HG03135 (cell line): Measurements from ENCODE around the gene MID1.

Experiments used
- ATAC-seq: cut with Tn5 transposase; IDR thresholded peaks from one replicate; pipeline ENCODE4 v1.9.1; 2021; ENCODE audit warnings: mild to moderate bottlenecking, moderate library complexity; ENCODE audit not compliant: unreplicated experiment

MID1 gene

DNA sequence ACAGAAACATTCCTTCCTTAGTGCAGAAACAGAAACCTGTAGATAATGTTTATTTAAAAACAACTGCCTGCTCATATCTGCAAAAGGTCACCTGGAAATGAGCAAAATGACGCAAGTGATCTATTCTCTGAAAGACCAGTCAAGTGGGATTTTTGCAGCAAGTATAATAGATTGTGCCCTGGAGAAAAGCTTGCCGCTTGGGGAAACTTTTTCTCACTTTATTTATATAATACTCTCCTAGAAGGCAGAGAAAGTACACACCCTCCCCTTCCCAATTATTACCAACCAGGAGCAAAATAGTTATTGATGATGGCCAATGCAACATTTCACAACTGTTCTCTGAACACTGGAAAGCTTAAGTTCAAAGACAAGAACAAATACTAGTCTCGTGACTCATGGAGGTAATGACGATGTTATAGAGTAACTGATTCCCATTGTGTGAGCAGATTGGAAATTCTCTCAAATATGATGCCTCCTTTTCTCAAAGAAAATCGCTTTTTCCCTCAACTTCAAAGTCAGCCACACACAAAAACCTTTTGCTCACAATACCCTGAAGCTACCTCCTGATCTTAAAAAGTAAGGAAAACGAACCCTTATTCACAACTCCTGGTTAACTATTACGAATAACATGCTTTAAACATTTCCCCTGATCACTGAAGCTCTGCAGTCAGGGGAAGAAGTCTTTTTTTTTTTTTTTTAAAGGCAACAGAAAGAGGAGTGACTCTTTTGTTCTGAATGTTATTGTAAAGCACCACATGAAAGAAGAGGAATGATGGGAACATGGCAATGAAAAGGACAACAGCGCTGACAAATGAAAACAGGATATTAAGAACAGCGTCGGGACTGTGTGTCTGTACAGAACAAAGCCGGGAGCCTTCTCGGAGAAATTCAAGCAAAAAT, 41.0 kb downstream of the MID1 start:
- no peak for ATAC-seq

GRCh38 chrX:10578527-10578926, 41.9 kb downstream of the MID1 start:
- ATAC-seq: no peak

DNA sequence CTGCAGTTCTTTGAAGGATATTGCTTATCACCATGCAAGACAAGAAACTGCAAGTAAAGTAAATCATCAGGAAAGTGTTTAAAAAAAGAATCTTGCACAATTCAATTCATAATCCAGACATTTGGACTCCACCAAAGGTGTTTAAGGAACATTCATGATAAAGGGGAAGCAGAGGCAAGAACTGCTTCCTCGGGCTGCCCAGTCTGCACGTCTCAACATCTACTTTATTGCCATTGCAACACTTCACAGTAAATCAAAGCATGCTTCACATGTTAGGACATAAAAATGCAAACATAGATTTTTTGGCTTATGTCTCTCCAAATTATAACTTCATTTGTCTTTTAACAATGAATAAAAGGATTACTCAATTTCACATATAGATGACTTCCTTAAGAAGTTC, 42.5 kb downstream of the MID1 start:
- ATAC-seq: no peak

GRCh38 chrX:10576777-10577447, 43.5 kb downstream of the MID1 start:
- no peak for ATAC-seq

DNA sequence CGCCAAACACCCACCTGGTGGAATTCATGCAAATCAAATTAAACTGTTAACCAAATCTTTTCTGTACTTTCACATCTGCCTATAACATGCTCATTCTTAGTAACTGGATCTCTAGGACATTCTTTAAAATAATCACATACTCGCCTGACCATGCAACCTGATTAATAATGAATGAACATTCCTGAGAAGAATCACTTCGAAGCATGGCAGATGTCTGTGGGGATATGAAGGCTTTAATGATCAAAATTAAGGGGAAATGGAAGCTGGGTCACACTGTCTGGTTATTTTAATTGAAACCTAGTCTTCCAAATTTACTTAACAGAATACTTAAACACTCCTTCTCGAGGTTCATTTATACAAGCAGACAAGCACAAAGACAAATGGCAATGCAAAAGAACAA, 44.2 kb downstream of the MID1 start:
- ATAC-seq: no peak

DNA sequence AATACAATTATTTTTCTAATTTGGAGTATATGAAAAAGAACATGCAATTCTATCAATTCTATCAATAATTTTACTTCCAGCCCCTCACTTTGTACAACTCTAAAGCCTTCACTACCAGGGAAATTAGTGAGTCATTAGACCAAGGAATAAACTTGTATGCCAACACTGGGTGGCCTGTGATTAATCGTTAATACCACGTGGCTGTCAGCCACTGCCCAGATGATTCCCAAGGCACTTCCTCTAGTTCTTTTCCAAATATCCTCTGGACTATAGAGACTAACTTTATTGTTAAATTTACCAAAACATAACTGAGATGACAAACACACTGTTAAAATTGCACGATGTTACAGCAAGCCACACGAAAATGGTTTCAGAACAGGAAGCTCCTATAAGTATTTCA, 45.7 kb downstream of the MID1 start:
- ATAC-seq: no peak

- no peak for ATAC-seq
These were observed 49.1 kb downstream of the MID1 start for GRCh38 chrX:10571260-10571659.

- ATAC-seq: no peak
These were observed 49.8 kb downstream of the MID1 start for GRCh38 chrX:10570601-10571000.

- no peak for ATAC-seq
These were observed 50.4 kb downstream of the MID1 start for GRCh38 chrX:10569946-10570345.

DNA sequence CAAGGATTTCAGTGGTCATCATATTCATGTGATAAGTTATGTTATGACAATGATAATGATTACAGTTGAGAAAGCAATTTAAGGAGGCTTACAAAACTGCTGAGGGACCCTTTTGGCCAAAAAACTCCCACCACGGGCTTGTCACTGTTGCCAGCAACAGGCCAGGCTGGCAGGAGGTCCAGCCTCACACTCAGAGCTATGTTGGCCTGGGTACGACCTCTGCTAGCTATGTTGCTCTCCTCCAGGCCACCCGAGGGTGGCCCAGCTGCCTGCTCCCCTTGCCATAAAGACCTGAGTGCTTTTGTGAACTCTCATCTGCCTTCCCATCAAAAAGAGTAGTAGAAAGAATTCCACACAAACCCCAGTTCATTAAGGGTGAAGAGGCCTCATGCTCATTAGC, 52.0 kb downstream of the MID1 start:
- ATAC-seq: no peak

- ATAC-seq: no peak
These were observed 53.2 kb downstream of the MID1 start for GRCh38 chrX:10567136-10567535.

DNA sequence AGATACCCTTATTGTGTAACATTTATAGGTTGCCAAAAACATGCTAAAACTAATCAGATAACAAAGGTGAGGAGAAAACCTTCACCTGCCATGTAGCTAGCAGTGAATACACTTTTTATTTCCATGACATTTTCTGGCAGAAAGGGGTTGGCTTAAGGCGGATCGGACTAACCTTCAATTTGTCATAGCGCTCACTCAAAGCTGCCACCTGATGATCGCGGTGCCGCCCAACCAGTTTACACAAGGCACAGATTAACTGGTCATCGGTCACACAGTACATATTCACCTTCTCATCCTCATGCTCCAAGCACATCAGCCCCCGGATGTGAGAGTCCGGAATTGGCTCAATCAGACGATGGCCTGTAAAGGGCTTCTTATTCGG, 53.7 kb downstream of the MID1 start:
- no peak for ATAC-seq

DNA sequence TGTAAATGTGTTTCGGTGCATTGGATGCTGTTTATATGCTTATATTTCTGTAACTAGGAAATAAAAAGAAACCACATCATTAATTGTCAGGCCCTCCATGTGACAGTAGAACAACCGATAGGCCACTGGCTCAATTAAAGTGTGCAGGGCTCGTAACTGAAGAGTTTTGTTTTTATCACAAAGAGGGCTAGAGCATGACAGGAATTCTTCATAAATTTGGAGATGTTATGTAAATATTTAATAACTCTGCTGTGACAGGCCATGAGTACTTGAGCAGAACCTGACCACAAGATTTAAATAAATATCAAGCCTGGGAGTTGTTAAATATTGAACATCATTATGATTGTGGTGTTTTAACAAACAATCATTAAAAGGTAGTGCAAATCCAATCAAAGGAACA, 55.9 kb downstream of the MID1 start:
- ATAC-seq: no peak

DNA sequence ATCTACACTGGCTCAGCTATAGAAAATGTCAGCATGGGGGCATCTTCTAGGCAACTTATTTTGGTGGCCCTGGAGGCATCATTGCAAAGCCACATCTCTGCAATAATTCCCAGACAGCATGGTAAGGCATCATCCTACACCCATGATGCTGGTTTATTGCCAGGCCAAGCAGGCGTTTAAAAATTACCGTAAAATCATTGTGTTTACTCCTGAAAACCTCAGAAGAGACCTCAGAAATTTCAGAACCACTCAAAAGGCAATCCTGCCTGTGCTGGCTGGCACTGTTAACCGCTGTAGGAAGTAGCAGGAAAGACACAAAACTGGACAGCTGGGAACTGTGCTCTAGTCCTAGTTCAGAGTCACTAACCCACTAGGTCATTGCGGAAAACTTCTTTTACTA, 63.2 kb downstream of the MID1 start:
- no peak for ATAC-seq

DNA sequence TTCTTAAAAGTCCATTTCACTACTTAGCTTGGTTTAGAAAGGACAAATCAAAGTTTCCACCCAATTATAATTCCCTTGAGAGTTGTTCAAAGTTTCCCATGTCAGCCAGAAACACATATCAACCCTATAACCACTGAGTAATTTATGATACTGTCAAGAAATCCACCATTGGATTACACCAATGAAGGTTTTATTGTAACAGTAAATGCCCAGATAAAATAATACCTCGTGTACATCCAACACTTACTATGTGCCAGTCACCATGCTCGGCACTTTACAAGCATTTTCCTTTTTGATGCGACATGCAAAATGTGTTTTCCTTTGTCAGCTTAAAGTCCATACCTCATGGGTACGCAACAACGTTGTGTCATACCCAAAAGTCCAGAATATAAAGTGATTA, 64.0 kb downstream of the MID1 start:
- ATAC-seq: no peak

DNA sequence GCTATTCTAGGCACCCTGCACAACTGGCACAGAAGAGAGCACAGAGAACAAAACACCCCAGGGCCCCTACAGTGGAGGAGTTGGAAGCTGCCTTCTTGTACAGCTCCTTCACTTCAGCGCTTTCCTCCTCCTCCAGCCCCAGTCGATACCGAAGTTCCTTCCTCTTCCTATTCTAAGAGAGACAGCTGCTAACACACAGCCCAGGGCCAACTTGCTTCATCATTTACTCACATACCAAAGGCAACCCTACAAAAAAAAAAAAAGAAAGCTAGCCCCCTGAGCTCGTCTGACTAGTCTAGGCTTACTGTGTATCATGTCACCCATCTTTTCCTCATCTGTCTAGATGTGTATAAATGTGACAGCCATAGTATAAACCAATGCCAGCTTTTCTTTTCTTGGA, 64.5 kb downstream of the MID1 start:
- no peak for ATAC-seq

GRCh38 chrX:10554612-10555270, 65.6 kb downstream of the MID1 start:
- ATAC-seq: no peak

DNA sequence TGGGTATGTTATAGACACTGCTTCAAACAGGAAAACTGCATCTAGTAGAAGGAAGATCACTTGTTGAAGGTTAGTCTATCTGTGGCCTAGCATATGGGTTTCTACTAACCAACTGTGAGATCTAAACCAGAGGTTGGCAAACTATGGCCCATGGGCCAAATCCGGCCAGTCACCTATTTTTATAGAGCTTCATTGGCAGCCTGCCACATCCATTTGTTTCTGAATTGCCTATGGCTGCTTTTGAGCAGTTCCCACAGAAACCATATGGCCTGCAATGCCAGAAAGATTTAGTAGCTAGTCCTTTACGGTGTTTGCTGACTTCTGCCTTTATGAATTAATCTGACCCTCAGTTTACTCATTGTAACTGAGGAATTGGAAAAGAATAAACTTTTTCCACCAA, 71.1 kb downstream of the MID1 start:
- ATAC-seq: no peak

DNA sequence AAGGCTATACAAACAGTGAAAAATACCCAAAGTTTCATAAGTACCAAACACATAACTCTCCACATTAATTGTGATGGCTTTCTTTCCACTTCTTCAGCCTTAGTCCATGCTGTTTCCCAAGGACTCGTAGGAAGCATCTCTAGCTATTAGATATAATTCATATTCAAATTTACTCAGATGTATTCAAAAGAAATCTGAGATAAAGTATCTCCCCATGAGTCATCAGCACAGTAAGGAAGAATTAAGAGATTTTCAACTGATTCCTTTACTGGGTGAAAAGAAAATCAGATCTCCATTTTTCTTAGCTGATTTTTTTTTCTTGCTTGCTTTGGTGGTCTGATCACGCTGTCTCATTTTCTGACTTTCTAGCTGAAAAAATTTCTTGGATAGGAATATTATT, 71.7 kb downstream of the MID1 start:
- no peak for ATAC-seq

DNA sequence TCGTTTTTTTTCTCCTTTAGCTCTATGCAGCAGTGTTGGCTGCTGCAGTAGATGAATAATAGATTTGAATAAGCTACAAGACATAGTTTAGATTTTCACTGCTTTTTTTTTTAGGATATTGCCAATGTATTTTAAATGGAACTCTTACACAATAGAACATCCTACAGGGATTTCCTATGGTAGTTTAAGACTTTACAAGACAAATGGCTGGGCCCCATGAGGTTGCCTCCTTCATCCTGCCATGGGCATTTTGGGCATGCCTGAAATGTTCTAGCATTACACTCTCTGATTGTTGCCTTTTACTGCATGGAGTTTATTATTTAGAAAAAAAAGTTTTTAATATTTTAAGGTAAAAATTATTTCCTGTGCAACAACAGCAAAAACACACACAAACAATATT, 74.5 kb downstream of the MID1 start:
- no peak for ATAC-seq

- no peak for ATAC-seq
These were observed 77.8 kb downstream of the MID1 start for GRCh38 chrX:10542586-10542985.

- no peak for ATAC-seq
These were observed 81.6 kb downstream of the MID1 start for GRCh38 chrX:10538831-10539230.
